HG03354 (cell line): ENCODE data around the gene TWSG1.
"Not testable (repeated sequence)": the region's sequence is repeated elsewhere in the genome, so short reads cannot be mapped to it uniquely, and the experiment has no call there.

Experiments used
- ATAC-seq: cut with Tn5 transposase; IDR thresholded peaks from one replicate; pipeline ENCODE4 v1.9.1; 2021; ENCODE audit warnings: mild to moderate bottlenecking; ENCODE audit not compliant: unreplicated experiment, poor library complexity, severe bottlenecking

TWSG1 gene

GRCh38 chr18:9418047-9418690 lies 83.6 kb downstream of the TWSG1 start:
- ATAC-seq = no peak

GRCh38 chr18:9419956-9420631 lies 85.5 kb downstream of the TWSG1 start:
- no peak for ATAC-seq

GRCh38 chr18:9421096-9421900 lies 86.7 kb downstream of the TWSG1 start:
- no peak for ATAC-seq

- ATAC-seq = no peak
Measured at GRCh38 chr18:9421901-9422327, 87.3 kb downstream of the TWSG1 start.

GRCh38 chr18:9422816-9423519 lies 88.4 kb downstream of the TWSG1 start:
- ATAC-seq = no peak

- not testable (repeated sequence) for ATAC-seq
Measured at GRCh38 chr18:9423648-9424047, 89.1 kb downstream of the TWSG1 start.

GRCh38 chr18:9424235-9424634 lies 89.7 kb downstream of the TWSG1 start:
- not testable (repeated sequence) for ATAC-seq

- no peak for ATAC-seq
Measured at GRCh38 chr18:9426753-9427152, 92.2 kb downstream of the TWSG1 start.

- no peak for ATAC-seq
Measured at GRCh38 chr18:9428301-9428706, 93.7 kb downstream of the TWSG1 start.

GRCh38 chr18:9428862-9429661 lies 94.5 kb downstream of the TWSG1 start:
- ATAC-seq = no peak

- no peak for ATAC-seq
Measured at GRCh38 chr18:9429662-9429993, 95.1 kb downstream of the TWSG1 start.

GRCh38 chr18:9430315-9430714 lies 95.7 kb downstream of the TWSG1 start:
- not testable (repeated sequence) for ATAC-seq

GRCh38 chr18:9431296-9431695 lies 96.7 kb downstream of the TWSG1 start:
- ATAC-seq = no peak

- not testable (repeated sequence) for ATAC-seq
Measured at GRCh38 chr18:9433122-9433521, 98.5 kb downstream of the TWSG1 start.

GRCh38 chr18:9433671-9434121 lies 99.1 kb downstream of the TWSG1 start:
- no peak for ATAC-seq

GRCh38 chr18:9434122-9434701 lies 99.6 kb downstream of the TWSG1 start:
- ATAC-seq = no peak

GRCh38 chr18:9435041-9435440 lies 100.5 kb downstream of the TWSG1 start:
- no peak for ATAC-seq

GRCh38 chr18:9436206-9436929 lies 101.8 kb downstream of the TWSG1 start:
- no peak for ATAC-seq
